Fibroblast of villous mesenchyme (primary cell): ENCODE results near the gene ADGRB3. TPM values are rescaled to one million over a fixed set of nuclear protein-coding genes. Genes with fewer than 3 reads are reported as not detected.
"Not testable (repeated sequence)": the region's sequence is repeated elsewhere in the genome, so short reads cannot be mapped to it uniquely, and the experiment has no call there.

Source experiments
- DNase-seq: peaks from one replicate; pipeline ENCODE4 v3.0.0-alpha.2; 2010; ENCODE audit warnings: low read depth
- H3K4me3 ChIP-seq: 2 replicates; pipeline ENCODE4 v1.5.1; 2011; ENCODE audit warnings: low read depth, mild to moderate bottlenecking, low read length
- CTCF ChIP-seq: IDR thresholded peaks from 2 replicates; pipeline ENCODE4 v1.5.1; 2012; ENCODE audit warnings: low read depth, mild to moderate bottlenecking, low read length; ENCODE audit not compliant: insufficient read depth
- total RNA-seq: library from RNA; depleted of rRNA; stranded (reverse); fragments of >200 nt; gene quantifications from 2 replicates; pipeline ENCODE4 v1.2.3, GENCODE V29; 2012

ADGRB3 gene
- total RNA-seq, 1 donor = under 0.01 TPM

GRCh38 chr6:68895929-68896328 is 260.8 kb downstream of the ADGRB3 start:
- TF ChIP-seq CTCF = no peak
- no peak for DNase-seq
- H3K4me3 ChIP-seq = no peak overlapping the region

GRCh38 chr6:68901044-68901443 is 266.0 kb downstream of the ADGRB3 start:
- no peak overlapping the region for H3K4me3 ChIP-seq
- no peak for TF ChIP-seq CTCF
- no peak for DNase-seq

- DNase-seq = no peak
- H3K4me3 ChIP-seq = no peak overlapping the region
- no peak for TF ChIP-seq CTCF
Observed at GRCh38 chr6:68911334-68911733, 276.3 kb downstream of the ADGRB3 start.

- DNase-seq = no peak
- no peak overlapping the region for H3K4me3 ChIP-seq
- no peak for TF ChIP-seq CTCF
Observed at GRCh38 chr6:68911811-68912210, 276.7 kb downstream of the ADGRB3 start.

- DNase-seq, H3K4me3 ChIP-seq: not testable (repeated sequence)
Observed at GRCh38 chr6:68912805-68913204, 277.7 kb downstream of the ADGRB3 start.

GRCh38 chr6:68915586-68915985 is 280.5 kb downstream of the ADGRB3 start:
- TF ChIP-seq CTCF = no peak
- no peak for DNase-seq
- no peak overlapping the region for H3K4me3 ChIP-seq

- no peak for DNase-seq
- TF ChIP-seq CTCF = no peak
- no peak overlapping the region for H3K4me3 ChIP-seq
Observed at GRCh38 chr6:68919537-68919936, 284.5 kb downstream of the ADGRB3 start.
